ENCODE results near the gene TTC27.

Gene TTC27

DNA sequence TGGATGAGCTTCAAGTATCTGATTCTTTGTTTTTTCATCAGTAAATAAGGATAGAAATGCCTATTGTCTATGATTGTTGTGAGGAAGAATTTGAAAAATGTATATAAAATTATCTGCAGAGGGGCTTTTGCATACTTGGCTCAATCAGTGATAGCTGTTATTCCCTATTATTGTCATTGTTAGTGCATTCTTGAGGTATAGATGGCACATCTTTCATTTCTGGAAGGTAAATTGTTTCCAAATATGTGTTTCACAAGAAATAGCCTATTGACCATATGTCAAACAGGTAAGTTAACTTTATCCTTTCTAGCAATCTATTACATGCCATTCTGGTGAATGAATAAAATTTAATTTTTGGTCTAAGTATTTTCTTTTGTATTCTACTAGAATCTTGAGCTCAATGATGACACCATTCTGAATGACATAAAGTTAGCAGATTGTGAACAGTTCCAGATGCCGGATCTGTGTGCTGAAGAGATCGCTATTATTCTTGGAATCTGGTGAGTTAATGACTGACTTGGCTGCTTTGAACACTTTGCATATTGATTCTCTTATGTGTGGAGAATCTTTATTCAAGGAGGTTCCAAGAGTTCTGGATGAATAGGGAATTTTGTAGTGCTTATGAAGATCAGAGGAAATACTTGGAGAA, 44.2 kb downstream of the TTC27 start:
- DNase-seq = no peak

GRCh38 chr2:32678825-32679224, 51.0 kb downstream of the TTC27 start:
- no peak for DNase-seq

GRCh38 chr2:32680942-32681341, 53.1 kb downstream of the TTC27 start:
- no peak for DNase-seq

GRCh38 chr2:32683520-32684086, 55.8 kb downstream of the TTC27 start:
- no peak for DNase-seq

DNA sequence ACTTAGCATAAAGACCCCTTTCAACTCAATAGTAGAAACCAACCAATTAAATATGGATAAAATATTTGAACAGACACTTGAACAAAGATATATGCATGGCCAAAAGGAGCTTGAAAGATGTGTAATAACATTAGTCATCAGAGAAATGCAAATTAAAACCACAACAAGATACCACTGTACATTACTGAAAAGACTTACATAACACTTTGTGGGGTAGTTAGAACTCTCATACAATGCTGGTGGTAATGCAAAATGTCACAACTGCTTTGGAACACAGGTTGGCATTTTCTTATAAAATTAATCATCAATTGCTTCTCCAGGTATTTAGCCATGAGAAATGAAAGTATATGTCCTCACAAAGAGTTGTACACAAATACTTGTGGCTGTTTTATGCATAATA, 60.7 kb downstream of the TTC27 start:
- DNase-seq = no peak

GRCh38 chr2:32691678-32692077, 63.8 kb downstream of the TTC27 start:
- no peak for DNase-seq

DNA sequence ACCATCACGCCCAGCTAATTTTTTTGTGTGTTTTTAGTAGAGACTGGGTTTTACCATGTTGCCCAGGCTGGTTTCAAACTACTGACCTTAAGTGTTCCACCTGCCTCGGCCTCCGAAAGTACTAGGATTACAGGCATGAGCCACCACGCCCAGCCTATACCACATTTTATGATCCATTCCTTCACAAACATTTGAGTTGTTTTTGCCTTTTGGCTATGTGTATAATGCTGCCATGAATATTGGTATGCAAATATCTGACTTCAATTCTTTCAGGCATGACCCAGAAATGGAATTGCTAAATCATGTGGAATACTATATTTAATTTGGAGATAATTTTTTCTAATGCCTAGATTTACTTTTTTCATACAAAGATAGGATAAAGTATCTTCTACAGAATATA, 68.6 kb downstream of the TTC27 start:
- DNase-seq = no peak

DNA sequence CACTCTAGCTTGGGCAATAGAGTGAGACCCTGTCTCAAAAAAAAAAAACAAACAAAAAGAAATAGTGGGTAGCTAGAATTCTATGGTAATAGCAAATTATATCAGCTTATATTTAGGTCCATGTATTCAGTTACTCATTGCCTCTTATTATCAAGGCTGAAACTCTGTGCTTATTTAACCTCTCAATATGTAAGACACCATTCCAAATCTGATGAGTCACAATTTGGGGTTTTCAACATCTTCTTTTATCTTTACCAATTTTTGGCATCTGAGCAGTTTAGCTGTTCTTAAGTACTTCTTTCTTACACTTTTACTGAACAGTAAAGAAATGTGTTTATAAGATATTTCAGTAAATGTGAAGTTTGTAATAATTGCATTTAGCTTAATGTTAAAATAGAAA, 69.3 kb downstream of the TTC27 start:
- DNase-seq = no peak

- DNase-seq = no peak
Observed at GRCh38 chr2:32699151-32699550, 71.3 kb downstream of the TTC27 start.

DNA sequence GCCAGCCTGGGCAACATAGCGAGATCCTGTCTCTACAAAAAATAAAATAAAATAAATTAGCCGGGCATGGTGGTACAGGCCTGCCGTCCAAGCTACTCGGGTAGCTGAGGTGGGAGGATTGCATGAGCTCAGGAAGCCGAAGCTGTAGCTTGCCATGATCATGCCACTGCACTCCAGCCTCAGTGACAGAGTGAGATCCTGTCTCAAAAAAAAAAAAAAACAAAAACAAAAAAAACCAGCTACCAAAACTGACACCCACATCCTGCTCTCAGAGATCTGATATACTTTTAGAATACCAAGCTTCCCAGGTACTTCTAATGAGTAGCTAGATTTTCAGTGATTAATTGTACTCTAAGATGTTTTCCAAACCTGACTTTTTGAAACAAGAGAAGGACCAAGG, 74.0 kb downstream of the TTC27 start:
- no peak for DNase-seq

DNA sequence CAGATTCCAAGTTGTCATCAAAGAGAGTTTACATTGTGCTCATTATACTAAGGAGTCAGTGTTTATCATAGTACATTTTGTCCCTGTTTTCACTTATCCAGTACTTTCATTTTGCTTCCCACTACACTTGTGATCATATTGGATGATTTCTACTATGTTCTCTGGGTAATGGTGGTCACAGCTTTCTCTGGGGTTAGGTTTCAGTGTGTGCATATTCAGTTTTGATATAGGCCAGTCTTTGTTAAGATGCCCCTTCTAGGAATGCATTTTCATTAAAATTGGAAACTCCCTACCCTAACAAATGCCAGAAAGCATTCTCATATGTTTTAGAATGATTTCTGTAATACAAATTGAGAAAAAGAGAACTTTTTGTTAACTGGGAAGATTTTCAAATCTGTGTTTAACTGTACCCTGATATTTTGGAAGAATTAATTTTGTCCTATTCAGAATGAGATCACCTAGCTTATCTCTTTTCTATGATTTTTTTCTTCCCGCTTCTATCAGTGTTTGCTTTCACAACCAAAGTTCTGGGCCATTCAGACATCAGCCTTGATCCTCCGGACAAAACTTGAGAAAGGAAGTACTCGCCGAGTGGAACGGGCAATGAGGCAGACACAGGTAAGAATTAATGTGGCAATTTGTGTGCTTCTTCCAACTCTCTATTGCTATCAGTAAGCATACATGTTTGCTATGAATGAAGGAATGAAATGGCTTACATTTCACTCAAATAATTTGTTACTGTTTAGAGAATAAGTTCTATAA, 74.6 kb downstream of the TTC27 start:
- no peak for DNase-seq

- DNase-seq = no peak
Observed at GRCh38 chr2:32706815-32707579, 79.1 kb downstream of the TTC27 start.

DNA sequence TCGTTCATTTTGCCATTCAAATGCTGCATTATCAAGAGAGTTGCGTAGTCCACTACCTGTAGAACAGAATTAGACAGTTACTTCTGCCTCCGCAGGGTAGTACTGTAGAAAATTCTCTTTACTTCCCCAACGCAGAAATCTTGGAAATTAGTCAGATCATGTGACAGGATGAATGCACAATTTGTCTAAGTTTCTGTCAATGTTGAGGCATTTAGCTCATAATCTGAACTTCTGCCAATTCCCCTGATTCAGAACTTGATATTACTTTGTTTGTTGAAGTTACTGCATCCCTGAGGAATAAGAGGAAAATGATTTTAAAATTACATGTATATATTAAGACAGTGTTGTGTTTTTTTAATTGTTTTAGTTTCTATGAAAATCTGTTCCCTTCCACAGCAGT, 83.4 kb downstream of the TTC27 start:
- DNase-seq = no peak

DNA sequence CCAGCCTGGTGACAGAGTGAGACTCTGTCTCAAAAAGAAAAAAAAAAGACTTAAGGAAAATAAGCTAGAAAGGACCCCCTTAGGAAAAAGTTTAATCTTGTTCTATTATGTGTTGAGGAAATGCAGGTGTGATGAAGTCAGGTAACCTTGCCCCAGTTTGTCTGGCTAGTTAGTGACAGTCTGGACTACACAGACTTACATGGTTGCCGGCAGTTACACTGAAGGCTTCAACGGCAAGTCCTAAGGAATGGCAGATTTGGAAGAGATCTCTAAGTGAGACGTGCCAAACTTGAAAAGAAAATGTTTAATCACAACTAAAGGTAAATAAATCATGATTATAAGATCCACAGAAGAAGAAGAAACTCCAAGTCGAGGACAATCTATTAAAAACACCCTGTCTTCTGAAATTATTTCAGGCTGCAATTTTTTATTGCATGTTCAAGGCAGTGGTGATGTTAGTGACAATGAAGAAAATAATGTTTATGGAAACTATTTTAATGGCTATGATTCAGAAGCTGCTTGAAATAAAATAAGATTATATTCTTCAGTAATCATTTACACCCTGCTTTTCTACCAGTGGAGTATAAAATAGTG, 84.2 kb downstream of the TTC27 start:
- no peak for DNase-seq

GRCh38 chr2:32712870-32713269, 85.0 kb downstream of the TTC27 start:
- no peak for DNase-seq

DNA sequence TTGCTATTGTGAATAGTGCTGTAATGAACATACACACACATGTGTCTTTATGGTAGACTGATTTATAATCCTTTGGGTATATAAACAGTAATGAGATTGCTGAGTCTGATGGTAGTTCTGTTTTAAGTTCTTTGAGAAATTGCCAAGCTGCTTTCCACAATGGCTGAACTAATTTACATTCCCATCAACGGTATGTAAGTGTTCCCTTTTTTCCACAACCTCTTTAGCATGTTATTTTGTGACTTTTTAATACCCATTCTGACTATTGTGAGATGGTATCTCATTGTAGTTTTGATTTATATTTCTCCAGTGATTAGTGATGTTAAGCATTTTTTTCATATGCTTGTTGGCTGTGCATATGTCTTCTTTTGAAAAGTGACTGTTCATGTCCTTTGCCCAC, 86.7 kb downstream of the TTC27 start:
- DNase-seq = no peak

DNA sequence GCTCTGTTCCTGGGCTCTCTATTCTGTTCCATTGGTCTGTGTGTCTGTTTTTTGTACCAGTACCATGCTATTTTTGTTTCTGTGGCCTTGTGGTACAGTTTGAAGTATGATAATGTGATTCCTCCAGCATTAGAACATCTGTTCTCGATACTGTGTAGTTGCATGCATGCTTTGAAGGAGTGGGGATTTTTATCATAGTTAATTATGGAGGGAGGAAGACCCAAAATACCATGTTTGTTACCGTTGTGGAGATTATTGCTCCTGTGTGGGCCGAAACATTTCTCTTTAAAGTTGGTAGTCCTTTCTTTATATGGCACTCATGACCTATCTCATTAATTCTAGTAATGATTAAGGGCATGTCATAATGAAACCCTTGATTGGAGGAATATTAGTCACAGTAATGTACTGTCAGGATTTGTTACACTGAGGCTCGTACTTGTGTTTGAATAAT, 87.6 kb downstream of the TTC27 start:
- no peak for DNase-seq

DNA sequence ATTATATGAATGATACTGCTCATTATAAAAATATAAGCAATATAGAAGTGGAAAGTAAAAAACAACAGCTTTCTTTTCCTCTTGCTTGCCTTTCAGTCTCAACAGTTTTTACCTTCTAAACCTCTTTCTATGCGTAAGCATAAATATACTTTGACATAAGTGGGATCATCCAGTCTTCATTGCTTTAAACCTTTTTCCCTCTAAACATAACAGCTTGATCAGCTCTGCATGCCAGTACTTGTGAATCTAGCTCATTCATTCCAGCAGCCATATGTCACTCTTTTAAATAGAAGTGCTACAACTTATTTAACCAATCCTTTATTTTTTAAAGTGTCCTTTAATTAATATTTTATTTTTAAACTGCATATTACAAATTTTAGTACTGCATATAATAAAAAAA, 88.1 kb downstream of the TTC27 start:
- DNase-seq = no peak

DNA sequence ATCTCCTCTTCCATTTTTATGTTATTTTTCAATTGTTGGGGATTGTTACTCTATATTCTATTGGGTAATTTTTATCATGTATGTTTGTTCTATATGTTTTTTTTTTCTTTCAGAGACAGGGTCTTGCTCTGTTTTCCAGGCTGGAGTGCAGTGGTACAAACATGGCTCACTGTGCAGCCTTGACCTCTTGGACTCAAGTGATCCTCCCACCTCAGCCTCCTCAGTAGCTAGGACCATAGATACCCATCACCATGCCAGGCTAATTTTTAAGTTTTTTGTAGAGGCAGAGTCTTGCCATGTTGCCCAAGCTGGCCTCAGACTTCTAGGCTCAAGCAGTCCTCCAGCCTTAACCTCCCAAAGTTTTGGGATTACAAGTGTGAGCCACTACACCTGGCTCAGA, 88.7 kb downstream of the TTC27 start:
- no peak for DNase-seq

DNA sequence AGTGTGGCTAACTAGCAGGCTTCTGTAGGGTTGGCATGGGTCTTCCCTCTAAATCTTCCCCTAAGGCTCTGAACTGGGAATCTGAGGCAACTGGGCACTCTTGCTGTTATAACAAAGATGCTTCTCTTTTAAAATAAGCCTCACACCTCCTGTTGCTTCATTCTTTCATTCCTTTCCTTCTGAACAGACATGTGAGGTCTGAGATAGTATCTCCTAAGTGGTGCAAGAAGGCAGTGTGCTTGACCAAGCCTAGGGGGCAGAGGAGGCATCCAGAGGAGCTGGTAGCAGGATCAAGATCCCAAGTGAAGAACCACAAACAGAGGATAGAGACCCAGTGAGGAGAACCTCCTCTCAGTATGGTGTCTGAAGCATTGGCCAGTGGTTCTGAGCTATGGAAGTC, 90.9 kb downstream of the TTC27 start:
- no peak for DNase-seq

DNA sequence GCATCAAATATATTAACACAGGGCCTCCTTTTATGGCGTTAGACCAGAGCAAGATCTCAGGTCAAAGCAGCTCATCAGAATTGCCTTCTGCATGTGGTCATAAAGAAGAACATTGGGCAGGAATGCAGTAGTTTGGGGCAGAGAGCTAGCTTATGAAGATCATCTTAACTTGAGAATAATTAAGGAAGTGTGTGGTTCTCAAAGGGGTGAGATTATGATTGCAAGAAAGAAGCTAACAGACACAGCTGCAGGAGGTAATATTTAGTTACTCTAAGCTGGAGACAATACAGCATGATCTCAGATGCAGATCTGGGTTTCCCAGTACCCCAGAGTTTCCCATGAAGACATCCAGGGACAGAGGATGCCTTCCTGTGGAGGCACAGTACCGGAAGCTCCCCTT, 91.6 kb downstream of the TTC27 start:
- no peak for DNase-seq

GRCh38 chr2:32719933-32720716, 92.3 kb downstream of the TTC27 start:
- no peak for DNase-seq
